HepG2 (cell line): ENCODE measurements around the gene HCFC1. TPM values are rescaled to one million over a fixed set of nuclear protein-coding genes. Genes with fewer than 3 reads are reported as not detected.

ENCODE experiments used
- ATAC-seq: fragments of 200-7000 bp; cut with Tn5 transposase; 3 replicates; pipeline ENCODE4 v1.9.1; 2020; ENCODE audit warnings: mild to moderate bottlenecking, moderate library complexity
- BruUV-seq: library from RNA; stranded (reverse); fragments of 400-500 nt; replicated peaks from 2 replicates; lab custom pipeline; 2021; lab: Mats Ljungman, UMichigan
- CTCF ChIA-PET: fragments of 300-600 bp; formaldehyde crosslinking; extraction: SDS; loops from one replicate; lab custom pipeline; 2021; ENCODE audit warnings: low total read pairs, inconsistent platforms, low intra/inter-chr PET ratio; lab: Yijun Ruan, JAX
- POLR2A ChIA-PET: fragments of 350-600 bp; sonication (Branson Sonifier 250); formaldehyde crosslinking; loops from one replicate; lab custom pipeline; 2020; ENCODE audit warnings: antibody characterized with exemption, inconsistent platforms; lab: Yijun Ruan, JAX
- DNase-seq: peaks from one replicate; pipeline ENCODE4 v3.0.0-alpha.2; 2015; ENCODE audit warnings: low spot score
- FAIRE-seq: peaks from 3 replicates; lab custom pipeline; 2011; peaks lifted over from hg19 to GRCh38; lab: Jason Lieb, UNC
- H2AFZ ChIP-seq: one replicate; pipeline ENCODE4 v1.6.1; 2011; ENCODE audit warnings: low read length, inconsistent platforms
- H3K27ac ChIP-seq: fragments of 300-600 bp; 3 replicates; pipeline ENCODE4 v1.8.0; 2011; ENCODE audit warnings: mixed run types, mild to moderate bottlenecking, mixed read lengths, low read length, inconsistent platforms; ENCODE audit not compliant: insufficient read depth; ENCODE audit errors: extremely low read length
- H3K27me3 ChIP-seq, 2 experiments: fragments of 200-600 bp in 1 of 2; 2 replicates in 1 of 2; 3 replicates in 1 of 2; pipeline versions ENCODE4 v1.6.0 to v1.8.0; 2011; ENCODE audit warnings: low read length in 2 of 2, mild to moderate bottlenecking in 2 of 2, moderate library complexity in 2 of 2, inconsistent platforms in 1 of 2; ENCODE audit not compliant: insufficient read depth in 2 of 2, control insufficient read depth in 1 of 2
- H3K36me3 ChIP-seq, 2 experiments: fragments of 200-600 bp in 1 of 2; replicated peaks in 1 of 2; 2 replicates in 1 of 2; 3 replicates in 1 of 2; pipeline versions ENCODE4 v1.5.1 to v1.8.0; 2011; ENCODE audit warnings: low read length in 2 of 2, inconsistent platforms in 1 of 2; ENCODE audit not compliant: insufficient read depth in 2 of 2, control insufficient read depth in 1 of 2
- H3K4me1 ChIP-seq: 2 replicates; pipeline ENCODE4 v1.5.1; 2012; ENCODE audit warnings: low read length, inconsistent platforms; ENCODE audit not compliant: insufficient read depth
- H3K4me2 ChIP-seq: 2 replicates; pipeline ENCODE4 v1.6.0; 2011; ENCODE audit warnings: low read depth, low read length, inconsistent platforms
- H3K4me3 ChIP-seq, 3 experiments: fragments of 200-600 bp in 1 of 3; sonication (generic), shearing (Covaris generic) in 1 of 3; replicated peaks in 1 of 3; 2 replicates each; pipeline ENCODE4 v1.5.1; 2011 to 2016; ENCODE audit warnings: low read length in 3 of 3, inconsistent platforms in 2 of 3, low read depth in 2 of 3, mild to moderate bottlenecking in 2 of 3, control low read depth in 1 of 3, mixed read lengths in 1 of 3; ENCODE audit not compliant: insufficient read depth in 1 of 3
- H3K79me2 ChIP-seq: one replicate; pipeline ENCODE4 v1.6.1; 2011; ENCODE audit warnings: low read length, inconsistent platforms; ENCODE audit not compliant: insufficient read depth
- H3K9ac ChIP-seq: 2 replicates; pipeline ENCODE4 v1.6.0; 2011; ENCODE audit warnings: mild to moderate bottlenecking, low read depth, low read length, inconsistent platforms; ENCODE audit not compliant: insufficient read depth
- H3K9me3 ChIP-seq: 2 replicates; pipeline ENCODE4 v1.5.1; 2012; ENCODE audit warnings: mild to moderate bottlenecking, low read length
- H4K20me1 ChIP-seq: 2 replicates; pipeline ENCODE4 v1.6.0; 2011; ENCODE audit warnings: inconsistent platforms, mild to moderate bottlenecking, low read length, moderate library complexity; ENCODE audit not compliant: insufficient read depth
- DMAP1 ChIP-seq: IDR thresholded peaks from 2 replicates; pipeline ENCODE4 v1.6.1; 2016
- HNRNPK ChIP-seq: fragments of 200-400 bp; formaldehyde crosslinking; IDR thresholded peaks from 2 replicates; pipeline ENCODE4 v1.6.1; 2018; ENCODE audit warnings: low read length, low read depth, moderate library complexity, mild to moderate bottlenecking; ENCODE audit not compliant: poor library complexity, severe bottlenecking
- HOXA7 ChIP-seq: sonication (generic); formaldehyde crosslinking; IDR thresholded peaks from 2 replicates; pipeline ENCODE4 v1.8.1; 2022; ENCODE audit warnings: mild to moderate bottlenecking, missing genetic modification reagents, moderate library complexity
- KDM2A ChIP-seq: sonication (generic); formaldehyde crosslinking; IDR thresholded peaks from 2 replicates; pipeline ENCODE4 v1.4.0; 2020; ENCODE audit warnings: low read depth, missing genetic modification reagents, borderline replicate concordance
- MED1 ChIP-seq: sonication (generic); formaldehyde crosslinking; IDR thresholded peaks from 2 replicates; pipeline ENCODE4 v1.4.0; 2020; ENCODE audit warnings: missing genetic modification reagents
- MXI1 ChIP-seq: IDR thresholded peaks from 3 replicates; pipeline ENCODE4 v1.6.1; 2012; ENCODE audit warnings: low read depth, low read length, inconsistent platforms, borderline replicate concordance
- MYC ChIP-seq: sonication (generic); formaldehyde crosslinking; IDR thresholded peaks from 2 replicates; pipeline ENCODE4 v1.9.0; 2021; ENCODE audit warnings: missing genetic modification reagents, borderline replicate concordance
- NFYC ChIP-seq: IDR thresholded peaks from 2 replicates; pipeline ENCODE4 v1.6.1; 2016; ENCODE audit warnings: missing genetic modification reagents, missing compliant biosample characterization
- PHF8 ChIP-seq: sonication (generic); formaldehyde crosslinking; IDR thresholded peaks from 2 replicates; pipeline ENCODE4 v1.5.0; 2020; ENCODE audit warnings: missing genetic modification reagents
- SRY ChIP-seq: sonication (generic); formaldehyde crosslinking; IDR thresholded peaks from 2 replicates; pipeline ENCODE4 v1.8.0; 2022; ENCODE audit warnings: mild to moderate bottlenecking, missing genetic modification reagents
- ZNF33A ChIP-seq: sonication (generic); formaldehyde crosslinking; IDR thresholded peaks from 2 replicates; pipeline ENCODE4 v1.5.1; 2020; ENCODE audit warnings: missing genetic modification reagents, mild to moderate bottlenecking, moderate library complexity, borderline replicate concordance
- WGBS: methylation state at CpG from one replicate; pipeline ENCODE4 v1.1.6; 2017; ENCODE audit warnings: low lambda C conversion rate; 5-methylcytosine and 5-hydroxymethylcytosine counted together
- in situ Hi-C: cut with HindIII; loops from 2 replicates; pipeline ENCODE4 v1.10.0; 2017; ENCODE audit warnings: low pct_unique_long_range_greater_than_20kb; ENCODE audit not compliant: extremely low pct_ligation_motif_present
- intact Hi-C: fragments of 100-400 bp; cut with micrococcal nuclease; formaldehyde crosslinking; loops from one replicate; pipeline ENCODE4 v1.10.0; 2022; ENCODE audit not compliant: unreplicated experiment
- polyA plus RNA-seq, 8 experiments: library from polyadenylated mRNA; depleted of rRNA in 3 of 8; stranded (reverse) in 7 of 8; unstranded in 1 of 8; fragments of >200 nt; fragmentation: Illumina TruSeq in 4 of 8; extraction: Trizol in 4 of 8; gene quantifications; 2 replicates each; pipeline versions ENCODE4 v1.2.1 to v1.2.3, GENCODE V29; 2011 to 2016; ENCODE audit warnings: low read depth in 4 of 8, missing spikeins in 1 of 8, mixed read lengths in 1 of 8; ENCODE audit not compliant: insufficient read depth in 1 of 8
- total RNA-seq, 5 experiments: library from RNA; depleted of rRNA; stranded (reverse); fragments of >200 nt; fragmentation: Illumina TruSeq; extraction: Trizol; gene quantifications; 2 replicates each; pipeline ENCODE4 v1.2.3, GENCODE V29; 2016; ENCODE audit warnings: low read depth in 1 of 5
- TF ChIP-seq, protein P1 (sequence below): IDR thresholded peaks from 2 replicates; pipeline ENCODE4 v1.6.1; 2012; ENCODE audit warnings: inconsistent platforms
- TF ChIP-seq, protein P2 (sequence below): sonication (generic); formaldehyde crosslinking; IDR thresholded peaks from 2 replicates; pipeline ENCODE4 v1.8.1; 2023; ENCODE audit warnings: mild to moderate bottlenecking, missing genetic modification reagents
- TF ChIP-seq, protein P3 (sequence below): sonication (generic); formaldehyde crosslinking; IDR thresholded peaks from 2 replicates; pipeline ENCODE4 v1.4.0; 2020; ENCODE audit warnings: missing genetic modification reagents
- TF ChIP-seq, protein P4 (sequence below): fragments of 450-650 bp; IDR thresholded peaks from 2 replicates; pipeline ENCODE4 v1.6.1; 2016

The HCFC1 gene
- total and polyA plus RNA-seq, 2 of the 13 experiments (the other 11 are each of a cell fraction or from before 2014, with no cell fraction given) = 5.8 to 17.8 TPM

DNA sequence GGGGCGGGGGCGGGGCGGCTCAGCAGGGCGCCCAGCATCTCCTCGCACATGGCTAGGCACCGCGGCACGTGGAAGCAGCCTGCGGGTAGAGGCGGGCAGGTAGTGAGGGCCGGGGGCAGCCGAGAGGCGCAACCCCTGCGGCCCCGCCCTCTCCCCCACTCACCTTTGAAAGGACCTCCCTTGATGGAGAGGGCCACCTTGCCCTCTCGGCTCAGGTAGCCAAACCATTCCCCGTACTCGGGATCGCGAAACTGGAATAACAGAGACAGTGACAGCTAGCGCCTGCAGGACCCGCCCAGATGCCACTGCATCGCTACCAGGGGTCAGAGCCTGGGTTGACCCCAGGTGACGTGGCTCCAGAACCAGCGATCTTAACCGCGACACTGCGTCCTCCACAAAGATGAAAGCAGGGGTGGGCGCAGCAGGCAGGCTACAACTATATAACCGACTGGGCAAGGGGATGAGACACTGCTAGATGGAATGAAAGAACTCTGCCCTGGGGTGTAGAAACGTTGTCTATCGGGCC, 36.2 kb downstream of the HCFC1 start:
- FAIRE-seq (no peak), ATAC-seq (peak; percentile 62), DNase-seq (no peak)
- BruUV-seq = no TSS peak
- H3K79me2 ChIP-seq = peaks cover 9% of the 10 kb centered on the region
- ChIA-PET POLR2A (interaction anchor here (0.8 to 2.6 kb wide), 7 partner anchors 9 to 208 kb away, joined by 4 to 20 read pairs (median 5); partner anchors contain the start of genes ARHGAP4, HCFC1 and RENBP), CTCF (no interaction called here)
- no peak overlapping the region for H2AFZ ChIP-seq
- 13% methylated on average over 4 of the region's 32 CpGs for WGBS
- peak overlapping the region; percentile 76 for H3K4me2 ChIP-seq
- H3K27me3 ChIP-seq = no peaks in the 10 kb centered on the region
- intact Hi-C loops (no loop called here), in situ Hi-C loops (no loop called here)
- H3K27ac ChIP-seq = peak overlapping the region; percentile 64
- no peaks in the 10 kb centered on the region for H3K9me3 ChIP-seq
- H3K9ac ChIP-seq = no peak overlapping the region
- peaks cover 5% of the 10 kb centered on the region; the same call in 1 of the 2 replicates for H3K4me1 ChIP-seq
- H3K36me3 ChIP-seq = 0 out of 5 replicates have a peak, but pooled peaks cover 0 to 8% of the 10 kb centered on the region in 2 experiments
- H4K20me1 ChIP-seq = no peaks in the 10 kb centered on the region
- peak overlapping the region in 2 of 3 experiments; percentile 49 to 64; a peak in 5 of 6 replicates for H3K4me3 ChIP-seq
- TF ChIP-seq, protein P1, sequence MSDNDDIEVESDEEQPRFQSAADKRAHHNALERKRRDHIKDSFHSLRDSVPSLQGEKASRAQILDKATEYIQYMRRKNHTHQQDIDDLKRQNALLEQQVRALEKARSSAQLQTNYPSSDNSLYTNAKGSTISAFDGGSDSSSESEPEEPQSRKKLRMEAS = peak; percentile 71
- 0 out of 2 replicates have a peak, but pooled peaks have one; percentile 20 for TF ChIP-seq MED1 (CRISPR knock-in tag)
- no peak for TF ChIP-seq ZNF33A
- TF ChIP-seq, protein P2, sequence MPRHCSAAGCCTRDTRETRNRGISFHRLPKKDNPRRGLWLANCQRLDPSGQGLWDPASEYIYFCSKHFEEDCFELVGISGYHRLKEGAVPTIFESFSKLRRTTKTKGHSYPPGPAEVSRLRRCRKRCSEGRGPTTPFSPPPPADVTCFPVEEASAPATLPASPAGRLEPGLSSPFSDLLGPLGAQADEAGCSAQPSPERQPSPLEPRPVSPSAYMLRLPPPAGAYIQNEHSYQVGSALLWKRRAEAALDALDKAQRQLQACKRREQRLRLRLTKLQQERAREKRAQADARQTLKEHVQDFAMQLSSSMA (CRISPR knock-in tag) = no peak
- TF ChIP-seq, protein P3, sequence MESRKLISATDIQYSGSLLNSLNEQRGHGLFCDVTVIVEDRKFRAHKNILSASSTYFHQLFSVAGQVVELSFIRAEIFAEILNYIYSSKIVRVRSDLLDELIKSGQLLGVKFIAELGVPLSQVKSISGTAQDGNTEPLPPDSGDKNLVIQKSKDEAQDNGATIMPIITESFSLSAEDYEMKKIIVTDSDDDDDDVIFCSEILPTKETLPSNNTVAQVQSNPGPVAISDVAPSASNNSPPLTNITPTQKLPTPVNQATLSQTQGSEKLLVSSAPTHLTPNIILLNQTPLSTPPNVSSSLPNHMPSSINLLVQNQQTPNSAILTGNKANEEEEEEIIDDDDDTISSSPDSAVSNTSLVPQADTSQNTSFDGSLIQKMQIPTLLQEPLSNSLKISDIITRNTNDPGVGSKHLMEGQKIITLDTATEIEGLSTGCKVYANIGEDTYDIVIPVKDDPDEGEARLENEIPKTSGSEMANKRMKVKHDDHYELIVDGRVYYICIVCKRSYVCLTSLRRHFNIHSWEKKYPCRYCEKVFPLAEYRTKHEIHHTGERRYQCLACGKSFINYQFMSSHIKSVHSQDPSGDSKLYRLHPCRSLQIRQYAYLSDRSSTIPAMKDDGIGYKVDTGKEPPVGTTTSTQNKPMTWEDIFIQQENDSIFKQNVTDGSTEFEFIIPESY (CRISPR knock-in tag) = peak; percentile 42; the same call in 1 of the 2 replicates
- peak; percentile 41; the same call in 1 of the 2 replicates for TF ChIP-seq DMAP1
- TF ChIP-seq, protein P4, sequence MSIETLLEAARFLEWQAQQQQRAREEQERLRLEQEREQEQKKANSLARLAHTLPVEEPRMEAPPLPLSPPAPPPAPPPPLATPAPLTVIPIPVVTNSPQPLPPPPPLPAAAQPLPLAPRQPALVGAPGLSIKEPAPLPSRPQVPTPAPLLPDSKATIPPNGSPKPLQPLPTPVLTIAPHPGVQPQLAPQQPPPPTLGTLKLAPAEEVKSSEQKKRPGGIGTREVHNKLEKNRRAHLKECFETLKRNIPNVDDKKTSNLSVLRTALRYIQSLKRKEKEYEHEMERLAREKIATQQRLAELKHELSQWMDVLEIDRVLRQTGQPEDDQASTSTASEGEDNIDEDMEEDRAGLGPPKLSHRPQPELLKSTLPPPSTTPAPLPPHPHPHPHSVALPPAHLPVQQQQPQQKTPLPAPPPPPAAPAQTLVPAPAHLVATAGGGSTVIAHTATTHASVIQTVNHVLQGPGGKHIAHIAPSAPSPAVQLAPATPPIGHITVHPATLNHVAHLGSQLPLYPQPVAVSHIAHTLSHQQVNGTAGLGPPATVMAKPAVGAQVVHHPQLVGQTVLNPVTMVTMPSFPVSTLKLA = peak; percentile 61
- TF ChIP-seq MYC (CRISPR knock-in tag) = peak; percentile 68; the same call in 1 of the 2 replicates
- TF ChIP-seq PHF8 (CRISPR knock-in tag) = 0 out of 2 replicates have a peak, but pooled peaks have one; percentile 1
- no peak for TF ChIP-seq HOXA7 (CRISPR knock-in tag)
- TF ChIP-seq SRY (CRISPR knock-in tag) = no peak
- no peak for TF ChIP-seq KDM2A (CRISPR knock-in tag)
- TF ChIP-seq NFYC = no peak
- peak; percentile 24; the same call in 1 of the 3 replicates for TF ChIP-seq MXI1
- peak; percentile 24 for TF ChIP-seq HNRNPK
